Testis (tissue), 3 donors: Measurements from ENCODE around the gene IER5L. TPM values are rescaled to one million over a fixed set of nuclear protein-coding genes. Genes with fewer than 3 reads are reported as not detected.

Source experiments
- DNase-seq: peaks from one replicate; pipeline ENCODE4 v3.0.0-alpha.2; 2019
- H3K27ac ChIP-seq, 2 donors: fragments of 200-600 bp; sonication (generic); one replicate each; pipeline ENCODE4 v1.5.1; 2019
- H3K27me3 ChIP-seq: fragments of 200-600 bp; sonication (generic); one replicate; pipeline ENCODE4 v1.5.1; 2019
- H3K36me3 ChIP-seq: fragments of 200-600 bp; sonication (generic); one replicate; pipeline ENCODE4 v1.5.1; 2017; ENCODE audit warnings: low read depth; ENCODE audit errors: missing control alignments
- H3K4me1 ChIP-seq: fragments of 200-600 bp; sonication (generic); one replicate; pipeline ENCODE4 v1.5.1; 2019
- H3K4me3 ChIP-seq, 2 donors: fragments of 200-600 bp; sonication (generic); one replicate each; pipeline ENCODE4 v1.5.1; 2017 to 2019
- H3K9me3 ChIP-seq: fragments of 200-600 bp; sonication (generic); one replicate; pipeline ENCODE4 v1.5.1; 2017
- CTCF ChIP-seq, 3 experiments: fragments of 450-650 bp in 2 of 3; fragments of 200-600 bp in 1 of 3; sonication (generic) in 1 of 3; IDR thresholded peaks; one replicate each; pipeline ENCODE4 v1.5.1; 2016 to 2019; ENCODE audit warnings: antibody characterized with exemption in 3 of 3, mild to moderate bottlenecking in 2 of 3, moderate library complexity in 1 of 3
- POLR2A ChIP-seq: fragments of 450-650 bp; IDR thresholded peaks from one replicate; pipeline ENCODE4 v1.6.1; 2017; ENCODE audit warnings: antibody characterized with exemption, mild to moderate bottlenecking, moderate library complexity
- WGBS, 2 donors: methylation state at CpG; one replicate each; pipeline ENCODE4 v1.1.5; 2018; 5-methylcytosine and 5-hydroxymethylcytosine counted together
- intact Hi-C: fragments of 100-400 bp; cut with DNase I; formaldehyde crosslinking; loops from one replicate; pipeline ENCODE4 v1.15.1; 2023; ENCODE audit warnings: low total_unique reads
- polyA plus RNA-seq: library from polyadenylated mRNA; stranded (reverse); fragments of 350-450 nt; fragmentation: Illumina TruSeq; extraction: RNeasy Lipid Tissue Mini Kit (QIAGEN cat#74804); gene quantifications from one replicate; pipeline ENCODE4 v1.2.3, GENCODE V29; 2014; ENCODE audit warnings: low read depth, low replicate concordance; ENCODE audit not compliant: insufficient read depth
- total RNA-seq, 2 donors: library from RNA; depleted of rRNA; stranded (reverse); fragments of >200 nt; gene quantifications; one replicate each; pipeline ENCODE4 v1.2.3, GENCODE V29; 2016

Gene IER5L
- total and polyA plus RNA-seq, 3 donors from 2014 or later, result 4.8 to 25.4 (median 12.6) TPM

GRCh38 chr9:129150672-129151211, 27.3 kb downstream of the IER5L start:
- TF ChIP-seq CTCF (IDR thresholded peaks at IDR 0.05), result no peak
- TF ChIP-seq POLR2A, result no peak
- Histone ChIP-seq H3K9me3 (no peaks in the 10 kb centered on the region), H3K4me1 (peaks cover 16% of the 10 kb centered on the region), H3K27me3 (no peaks in the 10 kb centered on the region), H3K36me3 (no peaks in the 10 kb centered on the region), H3K4me3 (no peak overlapping the region), H3K27ac (no peak overlapping the region)
- 85 to 90% methylated on average over 13 to 18 of the region's 18 CpGs for WGBS, 2 donors
- intact Hi-C loops, result no loop called here
- no peak for DNase-seq

GRCh38 chr9:129150122-129150521, 27.9 kb downstream of the IER5L start:
- Histone ChIP-seq H3K4me1 (peaks cover 22% of the 10 kb centered on the region), H3K4me3 (no peak overlapping the region), H3K27me3 (no peaks in the 10 kb centered on the region), H3K36me3 (no peaks in the 10 kb centered on the region), H3K9me3 (no peaks in the 10 kb centered on the region), H3K27ac (no peak overlapping the region)
- intact Hi-C loops, result no loop called here
- 86 to 89% methylated on average over 10 of the region's 10 CpGs for WGBS, 2 donors
- TF ChIP-seq CTCF (IDR thresholded peaks at IDR 0.05) (no peak), POLR2A (no peak)
- DNase-seq, result no peak

GRCh38 chr9:129149442-129149841, 28.6 kb downstream of the IER5L start:
- TF ChIP-seq CTCF (IDR thresholded peaks at IDR 0.05) (no peak), POLR2A (no peak)
- Histone ChIP-seq H3K9me3 (no peaks in the 10 kb centered on the region), H3K4me1 (peaks cover 25% of the 10 kb centered on the region), H3K4me3 (no peak overlapping the region), H3K27ac (no peak overlapping the region), H3K27me3 (no peaks in the 10 kb centered on the region), H3K36me3 (no peaks in the 10 kb centered on the region)
- DNase-seq, result no peak
- intact Hi-C loops, result loop anchor here (10.0 kb wide), 1 partner anchor 335 kb away; no protein-coding TSS in a partner anchor
- WGBS, 2 donors, result 83 to 88% methylated on average over 6 of the region's 6 CpGs

GRCh38 chr9:129148463-129149204, 29.4 kb downstream of the IER5L start:
- H3K27ac ChIP-seq, result no peak overlapping the region
- intact Hi-C loops, result loop anchor here (10.0 kb wide), 1 partner anchor 336 kb away; no protein-coding TSS in a partner anchor
- H3K4me3 ChIP-seq, result no peak overlapping the region
- 74 to 91% methylated on average over 3 to 6 of the region's 6 CpGs for WGBS, 2 donors
- H3K9me3 ChIP-seq, result no peaks in the 10 kb centered on the region
- H3K4me1 ChIP-seq, result peaks cover 29% of the 10 kb centered on the region
- H3K36me3 ChIP-seq, result no peaks in the 10 kb centered on the region
- H3K27me3 ChIP-seq, result no peaks in the 10 kb centered on the region
- no peak for DNase-seq
- TF ChIP-seq POLR2A (no peak), CTCF (IDR thresholded peaks at IDR 0.05) (no peak)
